ENCODE measurements around the gene IPO8. TPM values are rescaled to one million over a fixed set of nuclear protein-coding genes. Genes with fewer than 3 reads are reported as not detected.

The IPO8 gene
- total and polyA plus RNA-seq, 12 donors = 5.0 to 64.6 (median 35.8) TPM

DNA sequence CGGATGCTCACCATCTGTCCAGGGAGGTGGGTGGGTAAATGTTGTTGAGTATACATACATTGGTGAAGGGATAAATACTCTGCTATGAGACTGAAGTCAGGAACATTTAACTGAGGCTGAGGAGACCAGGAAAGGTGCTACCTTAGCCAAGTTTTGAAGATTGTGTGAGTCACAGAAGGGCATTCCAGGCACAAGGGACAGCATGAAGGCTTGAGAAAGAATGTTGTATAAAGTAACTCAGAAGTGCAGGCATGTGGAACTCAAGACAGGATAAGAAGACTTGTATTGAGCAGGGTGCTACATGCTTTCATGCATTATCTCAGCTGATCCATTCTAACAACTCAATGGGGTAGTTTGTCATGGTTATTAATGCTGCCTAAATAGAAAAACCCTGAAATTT is 112.7 kb downstream of the IPO8 start:
- Histone ChIP-seq H3K27ac (no peak overlapping the region), H3K4me3 (no peak overlapping the region), H3K36me3 (replicated peaks in 1 of 2) (no peaks in the 10 kb centered on the region), H3K4me1 (replicated peaks in 1 of 2) (no peaks in the 10 kb centered on the region), H3K27me3 (no peaks in the 10 kb centered on the region), H3K9me3 (replicated peaks in 1 of 3) (no peaks in the 10 kb centered on the region)
- TF ChIP-seq POLR2A (IDR thresholded peaks at IDR 0.05) = no peak
- TF ChIP-seq, protein P1, sequence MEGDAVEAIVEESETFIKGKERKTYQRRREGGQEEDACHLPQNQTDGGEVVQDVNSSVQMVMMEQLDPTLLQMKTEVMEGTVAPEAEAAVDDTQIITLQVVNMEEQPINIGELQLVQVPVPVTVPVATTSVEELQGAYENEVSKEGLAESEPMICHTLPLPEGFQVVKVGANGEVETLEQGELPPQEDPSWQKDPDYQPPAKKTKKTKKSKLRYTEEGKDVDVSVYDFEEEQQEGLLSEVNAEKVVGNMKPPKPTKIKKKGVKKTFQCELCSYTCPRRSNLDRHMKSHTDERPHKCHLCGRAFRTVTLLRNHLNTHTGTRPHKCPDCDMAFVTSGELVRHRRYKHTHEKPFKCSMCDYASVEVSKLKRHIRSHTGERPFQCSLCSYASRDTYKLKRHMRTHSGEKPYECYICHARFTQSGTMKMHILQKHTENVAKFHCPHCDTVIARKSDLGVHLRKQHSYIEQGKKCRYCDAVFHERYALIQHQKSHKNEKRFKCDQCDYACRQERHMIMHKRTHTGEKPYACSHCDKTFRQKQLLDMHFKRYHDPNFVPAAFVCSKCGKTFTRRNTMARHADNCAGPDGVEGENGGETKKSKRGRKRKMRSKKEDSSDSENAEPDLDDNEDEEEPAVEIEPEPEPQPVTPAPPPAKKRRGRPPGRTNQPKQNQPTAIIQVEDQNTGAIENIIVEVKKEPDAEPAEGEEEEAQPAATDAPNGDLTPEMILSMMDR (IDR thresholded peaks at IDR 0.05) = no peak
- intact Hi-C loops (cut with DNase I) = no loop called here
- 91 to 96% (median 93%) methylated on average over 1 of the region's 1 CpG for WGBS, 4 donors
- no peak for DNase-seq

DNA sequence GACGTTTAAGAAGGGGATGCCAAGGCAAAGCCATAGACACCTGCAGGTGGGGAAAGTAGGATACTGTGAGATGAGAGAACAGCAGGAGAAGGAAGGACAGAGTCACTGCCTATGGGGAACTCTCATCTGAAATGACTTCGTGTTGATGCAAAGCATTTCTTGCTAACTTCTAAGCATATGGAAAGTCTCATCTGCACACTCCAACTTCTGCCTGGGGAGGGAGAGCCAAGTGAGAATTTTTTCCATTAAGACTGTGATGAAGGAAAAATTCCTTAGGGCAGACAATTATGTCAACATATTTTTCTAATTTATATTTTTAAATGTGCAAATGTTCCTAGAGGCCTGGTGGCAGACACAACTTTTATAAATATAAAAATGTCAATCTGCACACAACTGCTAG is 115.3 kb downstream of the IPO8 start:
- Histone ChIP-seq H3K36me3 (replicated peaks in 1 of 2) (no peaks in the 10 kb centered on the region), H3K9me3 (replicated peaks in 1 of 3) (no peaks in the 10 kb centered on the region), H3K27ac (no peak overlapping the region), H3K4me1 (replicated peaks in 1 of 2) (no peaks in the 10 kb centered on the region), H3K4me3 (no peak overlapping the region), H3K27me3 (no peaks in the 10 kb centered on the region)
- TF ChIP-seq, protein P1 (IDR thresholded peaks at IDR 0.05) = no peak
- TF ChIP-seq POLR2A (IDR thresholded peaks at IDR 0.05) = no peak
- intact Hi-C loops (cut with DNase I) = no loop called here
- no peak for DNase-seq
- 61 to 84% (median 72%) methylated on average over 2 of the region's 2 CpGs for WGBS, 4 donors

Other genes with a start within 250 kb of the IPO8 start
- gene CAPRIN2, start 59.1 kb upstream of the IPO8 start, total RNA-seq = 10 to 100 TPM; 12.1 to 29.4 (median 24.3) TPM
- gene CAPRIN2, start 59.1 kb upstream of the IPO8 start, polyA plus RNA-seq = 10 to 100 TPM; 26.5 to 40.4 (median 32.9) TPM
- gene TSPAN11, start 230.9 kb upstream of the IPO8 start, total RNA-seq = 1 to 10 TPM in 6 of 9 donors, under 1 TPM in 3; 0.30 to 6.2 (median 1.4) TPM
- gene TSPAN11, start 230.9 kb upstream of the IPO8 start, polyA plus RNA-seq = 1 to 10 TPM in 1 of 3 donors, under 1 TPM in 2; 0.74 to 1.2 (median 0.95) TPM

Data from adrenal gland (tissue), 12 donors.